ENCODE results near the gene CST9.
"Not testable (repeated sequence)": the region's sequence is repeated elsewhere in the genome, so short reads cannot be mapped to it uniquely, and the experiment has no call there.

CST9 gene

DNA sequence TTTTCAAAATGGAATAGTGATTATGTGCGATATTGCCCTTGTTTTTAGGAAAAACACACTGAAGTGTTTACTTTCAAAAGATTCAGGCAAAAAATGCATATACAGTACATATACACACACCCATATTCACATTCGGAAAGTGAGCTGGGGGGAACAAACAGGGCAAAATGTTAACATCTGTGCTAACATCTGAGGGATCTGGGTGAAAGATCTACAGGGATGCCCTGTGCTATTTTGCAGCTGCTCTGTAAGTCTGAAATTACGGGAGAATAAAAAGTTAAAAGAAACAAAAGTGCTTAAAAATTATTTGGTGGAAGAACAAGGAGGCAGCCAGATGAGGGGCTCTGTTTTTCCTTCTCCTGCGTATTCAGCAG is 31.2 kb upstream of the CST9 start:
- DNase-seq: no peak

DNA sequence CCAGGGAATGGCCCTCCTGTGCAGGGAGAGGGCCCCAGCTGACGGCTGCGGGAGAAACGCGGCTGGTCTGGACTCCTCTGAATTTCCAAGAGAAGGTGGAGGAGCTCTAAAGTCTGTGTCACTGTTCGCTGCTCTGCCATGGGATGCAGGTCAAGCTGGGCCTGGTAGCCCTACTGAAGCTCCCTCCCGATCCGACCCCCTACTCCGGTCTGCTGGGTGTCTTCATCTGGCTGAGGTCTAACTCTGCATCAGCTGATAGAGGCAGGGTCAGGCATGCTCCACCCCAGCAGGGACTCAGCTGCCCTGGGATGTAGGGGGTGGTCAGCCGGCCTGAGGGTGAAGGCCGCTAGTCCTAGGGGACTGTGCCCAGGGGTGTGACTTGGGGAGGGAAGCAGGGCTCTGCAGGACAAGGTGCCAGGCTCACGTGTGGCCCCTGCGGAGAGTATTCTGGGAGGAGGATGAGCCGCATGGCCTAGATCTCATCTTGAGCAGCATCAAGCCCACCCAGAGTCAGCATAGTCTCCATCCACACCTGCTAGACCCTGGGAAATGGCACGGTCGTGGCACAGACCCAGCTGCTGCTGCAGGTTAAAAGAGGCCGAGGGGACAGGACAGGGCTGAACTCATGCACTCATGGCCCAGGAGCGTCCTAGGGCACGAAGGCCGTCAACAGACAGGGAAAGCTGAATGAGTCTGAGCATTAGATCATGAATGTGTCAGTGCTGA is 30.6 kb upstream of the CST9 start:
- DNase-seq: no peak

DNA sequence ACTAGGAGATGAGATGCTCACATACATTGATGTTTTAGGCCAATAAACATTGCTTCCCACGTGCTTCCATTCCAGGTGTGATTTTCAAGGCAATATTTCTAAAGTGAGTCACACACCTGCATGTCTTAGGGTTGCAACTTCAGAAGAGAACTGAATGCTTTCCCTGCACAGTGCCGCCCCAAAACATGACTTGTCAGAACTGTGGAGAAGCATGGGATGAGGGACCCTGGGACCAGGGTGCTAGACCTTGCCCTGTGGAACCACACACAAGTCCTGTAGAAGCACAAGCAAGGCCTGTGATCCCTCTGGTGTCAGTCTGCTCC is 30.0 kb upstream of the CST9 start:
- DNase-seq: not testable (repeated sequence)

DNA sequence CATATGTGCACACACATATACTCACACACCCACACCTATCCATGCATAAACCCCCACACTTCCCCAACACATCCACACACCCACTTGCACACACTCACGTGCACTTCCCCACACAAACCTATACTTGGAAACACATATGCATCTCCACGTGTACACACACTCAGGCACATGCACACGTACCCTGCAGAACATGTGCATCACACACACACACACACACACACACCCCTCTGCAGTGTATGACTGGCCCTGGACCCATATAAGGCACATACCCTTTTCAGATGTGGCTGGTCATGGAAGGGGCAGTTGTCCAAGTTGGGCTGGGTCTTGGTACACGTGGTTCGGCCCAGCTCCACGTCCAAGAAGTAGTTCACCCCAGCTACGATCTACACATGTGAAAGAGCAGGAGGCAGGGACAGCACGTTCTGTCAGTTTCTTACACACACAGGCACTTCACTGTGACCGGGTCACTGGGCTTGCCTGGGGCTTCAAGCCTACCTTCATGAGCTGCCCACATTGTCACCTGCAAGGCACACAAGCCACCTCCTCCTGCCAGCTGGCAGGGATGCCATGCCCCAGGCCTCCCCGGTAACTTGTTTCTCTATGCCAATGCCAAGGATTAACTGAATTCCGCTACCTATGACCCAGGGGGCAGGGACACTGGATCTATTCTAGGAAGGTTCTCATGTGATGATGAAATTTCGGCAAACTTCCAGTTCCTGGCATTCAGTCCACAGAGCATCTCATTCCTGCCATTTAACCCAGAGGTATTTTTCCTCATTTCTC is 29.5 kb upstream of the CST9 start:
- DNase-seq: no peak

DNA sequence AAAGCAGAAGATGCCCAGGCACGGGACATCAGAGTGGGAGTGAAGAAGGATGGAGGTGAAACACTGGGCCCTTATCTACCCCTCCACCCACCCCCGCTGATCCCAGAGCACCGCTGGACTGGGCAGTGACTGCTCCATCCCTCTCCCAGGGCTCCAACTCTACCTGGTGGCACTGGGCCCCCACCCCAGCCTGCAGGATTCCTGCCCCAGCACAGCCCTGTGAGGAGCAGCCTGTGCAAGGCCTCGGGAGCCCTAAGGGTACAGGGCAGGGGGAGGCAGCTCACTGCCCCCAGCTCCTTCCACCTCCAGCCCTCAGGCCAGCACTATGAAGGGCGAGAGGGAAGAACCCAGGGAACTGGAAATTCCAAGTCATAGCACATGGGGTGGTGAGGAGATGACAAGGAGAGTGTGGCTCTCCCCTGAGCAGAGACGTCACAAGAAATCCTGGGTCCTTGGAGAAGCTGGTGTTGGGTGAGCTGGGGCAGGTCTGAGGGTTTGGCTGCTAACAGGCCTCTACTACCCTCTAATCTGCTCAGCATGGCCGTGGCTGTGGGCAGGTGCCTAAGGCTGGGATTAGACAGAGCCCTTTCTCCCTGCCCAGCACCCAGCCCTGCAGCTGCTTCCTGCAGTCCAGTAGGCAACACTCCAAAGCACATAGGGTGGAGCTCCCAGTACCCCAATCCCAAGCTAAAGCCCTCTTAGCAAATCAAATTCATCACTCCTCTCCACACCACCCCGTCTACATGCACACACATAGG is 28.5 kb upstream of the CST9 start:
- no peak for DNase-seq

DNA sequence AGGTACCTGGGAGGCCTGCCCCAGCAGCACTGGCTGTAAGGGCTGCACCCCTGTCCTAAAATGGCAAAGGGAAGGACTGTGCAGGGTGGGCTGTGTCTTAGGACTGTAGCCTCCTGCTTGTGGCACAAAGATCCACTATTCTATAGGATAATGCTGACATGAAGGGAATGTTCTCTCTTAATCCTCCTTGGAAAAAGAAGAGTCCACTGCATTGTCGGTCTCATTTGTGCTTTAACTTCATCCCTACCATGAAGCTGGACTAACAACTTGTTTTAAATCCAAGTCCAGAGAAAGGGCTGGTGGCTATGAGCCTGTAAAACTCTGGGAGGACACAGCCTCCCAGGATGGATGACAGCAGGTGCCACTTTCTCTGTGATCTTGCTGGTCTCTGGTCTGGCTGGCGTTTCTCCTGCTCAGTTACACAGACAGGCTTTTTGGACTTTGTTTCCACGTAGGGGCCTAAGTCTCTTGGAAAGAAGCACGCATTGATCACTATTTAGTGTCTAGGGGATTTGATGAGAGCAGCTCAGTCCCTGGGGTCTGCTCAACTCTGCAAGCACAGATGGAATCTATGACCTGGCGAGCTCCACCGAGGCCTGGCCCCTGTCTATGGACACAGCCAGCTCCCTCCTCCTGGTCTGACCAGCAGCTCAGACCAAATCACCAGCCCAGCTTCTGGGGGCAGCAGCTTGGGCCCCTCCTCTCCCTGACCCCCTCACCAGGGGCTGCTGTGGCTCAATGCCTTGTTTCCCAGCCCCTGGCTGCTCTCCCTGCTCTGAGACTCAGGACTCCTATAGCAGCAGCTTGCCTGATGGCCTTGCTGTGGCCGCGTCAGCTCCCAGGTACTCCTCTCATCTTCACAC is 27.2 kb upstream of the CST9 start:
- no peak for DNase-seq

DNA sequence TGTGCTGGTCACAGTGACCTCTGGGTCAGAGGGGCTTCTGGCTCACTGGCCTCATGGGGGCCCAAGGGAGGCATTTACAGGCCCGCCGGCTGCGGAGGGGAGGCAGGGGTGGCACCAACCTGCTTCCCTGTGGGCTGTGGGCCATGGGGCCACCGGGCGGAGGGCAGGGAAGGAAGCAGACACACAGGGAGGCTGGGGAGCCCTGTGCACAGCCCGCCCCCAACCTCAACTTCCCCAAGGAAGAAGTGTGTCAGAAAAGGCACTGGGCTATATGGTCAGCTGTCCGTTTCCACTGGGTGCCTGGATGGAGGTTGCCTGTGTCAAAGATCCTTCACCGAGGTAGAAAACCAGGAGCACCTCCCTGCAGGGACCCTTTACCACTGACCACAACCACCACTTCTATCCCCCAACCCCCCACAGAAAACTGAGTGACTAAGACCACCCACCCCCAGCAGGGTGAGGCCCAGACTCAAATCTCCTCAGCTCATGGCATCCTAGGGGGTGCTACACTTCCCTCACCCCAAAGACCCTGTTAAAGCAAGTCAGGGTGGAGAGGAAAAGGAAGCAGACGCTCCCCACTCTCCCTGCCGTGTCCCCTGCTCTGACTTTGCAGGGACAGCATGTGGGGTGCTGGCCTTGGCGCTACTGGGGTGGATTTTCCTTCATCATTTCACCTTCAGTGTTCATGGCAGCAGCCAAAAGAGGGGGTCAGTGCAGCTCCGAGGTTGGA is 26.4 kb upstream of the CST9 start:
- no peak for DNase-seq

DNA sequence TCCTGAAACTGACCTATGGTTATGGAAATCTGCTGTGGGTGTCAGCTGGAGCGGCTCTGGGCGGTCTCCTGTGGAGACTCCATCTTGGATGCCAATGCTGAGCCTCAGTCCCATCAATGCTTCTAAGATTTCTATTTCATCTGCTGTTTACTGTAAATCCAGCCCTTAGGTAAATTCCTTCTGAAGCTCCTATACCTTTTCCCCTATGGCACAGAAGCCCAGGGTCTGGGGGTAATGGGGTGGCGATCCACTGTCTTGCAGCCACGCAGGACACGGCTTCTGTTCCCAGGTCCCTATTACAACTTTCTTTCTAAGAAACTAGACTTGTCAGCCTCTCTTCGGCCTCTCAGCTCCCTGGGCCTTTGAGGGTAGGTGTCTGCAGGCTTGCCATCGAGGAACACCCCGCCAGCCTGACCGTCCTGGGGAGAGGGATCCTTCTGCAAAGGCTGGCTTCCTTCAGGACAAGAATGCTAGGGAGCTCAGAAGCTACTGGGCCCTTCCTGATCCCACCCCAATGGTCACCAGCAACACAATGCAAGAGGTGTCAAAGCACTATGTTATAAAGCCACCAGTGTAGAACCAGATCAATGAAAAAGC is 25.6 kb upstream of the CST9 start:
- DNase-seq: no peak

DNA sequence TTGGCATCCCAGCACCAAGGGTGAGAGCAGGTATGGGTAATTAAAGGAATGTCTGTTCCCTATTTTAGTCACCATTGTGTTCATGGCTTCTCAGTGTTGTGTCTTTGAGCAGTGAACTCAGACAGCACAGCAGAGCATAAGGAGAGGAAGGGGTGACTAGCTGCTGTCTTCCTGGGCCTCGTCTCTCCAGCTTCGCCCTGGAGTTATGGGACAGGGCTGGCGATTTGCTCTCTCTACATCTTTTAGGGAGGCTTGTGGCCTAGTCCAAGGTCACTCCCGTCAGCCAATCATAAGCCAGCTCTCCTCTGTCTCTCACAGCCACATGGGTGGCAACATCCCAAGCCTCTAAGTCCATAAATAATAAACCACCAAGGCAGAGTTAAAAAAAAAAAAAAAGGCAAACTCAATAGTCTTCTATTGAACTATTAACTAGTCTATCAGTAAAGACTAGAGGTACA is 24.7 kb upstream of the CST9 start:
- DNase-seq: no peak

DNA sequence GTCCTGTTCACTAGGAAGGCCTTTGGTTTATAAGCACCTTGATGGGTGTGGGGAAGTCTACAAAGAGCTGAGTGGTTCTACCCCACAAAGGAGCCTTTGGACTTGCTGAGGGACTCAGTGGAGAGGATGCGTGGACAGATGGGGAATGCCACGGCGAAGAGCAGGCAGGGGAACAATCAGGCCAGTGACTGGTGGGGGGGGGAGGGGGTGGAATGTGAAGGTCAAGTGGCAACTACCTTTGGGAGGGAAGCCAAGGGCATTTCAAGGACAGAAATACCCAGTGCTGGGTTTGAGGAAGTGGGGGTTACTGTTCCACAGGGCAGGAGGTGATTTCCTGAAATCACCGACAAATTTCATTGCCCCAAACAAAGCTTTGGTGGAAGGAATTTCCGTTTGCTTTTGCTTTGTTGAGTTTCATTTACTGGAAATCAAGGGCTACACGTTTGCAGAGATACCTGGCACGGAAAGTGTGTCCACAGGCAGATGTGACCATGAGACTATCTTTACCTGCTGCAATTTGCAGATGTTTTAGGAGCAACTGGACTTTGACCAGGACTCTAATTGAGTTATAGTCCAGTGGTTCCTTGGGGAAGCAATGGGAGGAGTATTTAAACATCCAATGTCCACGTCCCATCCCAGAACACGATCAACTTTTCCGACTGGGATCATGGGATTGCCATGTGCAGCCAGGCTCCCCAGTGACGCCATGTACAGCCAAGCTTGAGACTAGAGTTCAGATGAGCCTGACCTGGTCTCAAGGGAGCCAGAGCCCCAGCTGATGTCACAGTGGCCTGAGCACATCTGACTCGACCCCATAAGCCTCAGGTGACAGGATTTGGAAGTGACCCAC is 24.1 kb upstream of the CST9 start:
- DNase-seq: no peak

DNA sequence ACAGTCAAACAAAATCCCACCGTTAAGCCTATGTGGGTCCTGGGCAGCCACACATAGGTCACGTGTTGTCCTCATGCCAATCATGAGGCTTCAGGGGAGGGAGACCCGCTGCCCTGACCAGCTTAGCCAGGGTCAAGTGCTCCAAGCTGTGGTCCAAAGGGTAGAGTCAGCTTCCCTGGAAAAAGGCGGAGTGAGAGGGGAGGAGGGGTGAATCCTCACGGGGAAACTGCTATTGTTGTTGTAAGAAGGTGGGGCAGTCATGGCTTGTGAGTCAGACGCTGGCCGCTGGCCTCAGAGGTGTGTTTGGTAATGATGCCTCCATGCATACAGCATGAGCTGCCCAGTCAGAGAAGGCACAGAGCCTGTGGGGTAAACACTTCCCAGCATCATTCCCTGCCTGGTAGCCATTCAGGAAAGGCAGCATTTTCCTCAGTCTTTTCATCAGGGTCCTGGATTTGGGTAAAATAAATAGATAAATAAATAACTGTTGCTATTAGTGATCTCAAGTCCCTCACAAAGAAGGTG is 23.4 kb upstream of the CST9 start:
- DNase-seq: no peak

DNA sequence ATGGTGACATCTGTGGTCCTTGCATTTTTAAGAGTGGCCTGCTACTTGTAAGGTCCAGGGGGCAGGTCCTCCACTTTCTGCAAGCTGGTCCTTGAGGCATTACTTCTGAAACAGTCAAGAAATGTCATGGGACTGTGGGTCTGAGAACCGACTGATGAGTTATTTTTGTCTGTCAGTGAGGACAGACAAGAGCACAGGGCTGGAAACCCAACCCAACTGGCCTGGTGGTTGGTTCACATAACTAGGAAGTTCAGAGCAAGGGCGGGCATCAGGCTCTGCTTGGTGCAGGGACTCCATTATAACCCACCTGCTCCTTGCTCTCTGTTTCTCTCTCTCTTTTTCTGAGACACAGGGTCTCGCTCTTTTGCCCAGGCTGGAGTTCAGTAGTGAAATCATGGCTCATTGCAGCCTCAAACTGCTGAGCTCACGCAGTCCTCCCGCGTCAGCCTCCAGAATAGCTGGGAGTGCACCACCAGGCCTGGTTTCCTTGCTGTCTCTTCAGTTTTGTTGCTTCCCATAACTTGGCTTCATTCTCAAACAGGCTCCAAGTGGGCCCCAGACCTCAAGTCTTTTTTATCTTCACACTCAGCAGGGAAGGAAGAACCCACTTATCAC is 22.8 kb upstream of the CST9 start:
- DNase-seq: no peak

DNA sequence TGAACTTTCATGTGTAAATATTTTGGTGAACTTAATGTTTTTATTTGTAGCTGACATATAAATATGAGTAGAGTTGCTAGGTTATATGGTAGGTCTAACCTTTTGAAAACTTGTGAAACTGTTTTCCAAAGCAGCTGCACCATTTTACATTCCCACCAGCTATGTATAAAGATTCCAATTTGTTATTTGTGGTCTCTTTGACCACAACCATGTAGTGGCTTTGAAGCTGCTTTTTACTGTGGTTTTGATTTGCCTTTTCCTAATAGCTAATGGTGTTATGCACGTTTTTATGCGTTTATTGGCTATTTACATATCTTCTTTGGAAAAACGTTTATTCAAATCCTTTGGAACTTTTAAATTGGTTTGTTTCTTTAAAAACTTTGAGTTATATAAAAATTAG is 21.8 kb upstream of the CST9 start:
- DNase-seq: no peak

DNA sequence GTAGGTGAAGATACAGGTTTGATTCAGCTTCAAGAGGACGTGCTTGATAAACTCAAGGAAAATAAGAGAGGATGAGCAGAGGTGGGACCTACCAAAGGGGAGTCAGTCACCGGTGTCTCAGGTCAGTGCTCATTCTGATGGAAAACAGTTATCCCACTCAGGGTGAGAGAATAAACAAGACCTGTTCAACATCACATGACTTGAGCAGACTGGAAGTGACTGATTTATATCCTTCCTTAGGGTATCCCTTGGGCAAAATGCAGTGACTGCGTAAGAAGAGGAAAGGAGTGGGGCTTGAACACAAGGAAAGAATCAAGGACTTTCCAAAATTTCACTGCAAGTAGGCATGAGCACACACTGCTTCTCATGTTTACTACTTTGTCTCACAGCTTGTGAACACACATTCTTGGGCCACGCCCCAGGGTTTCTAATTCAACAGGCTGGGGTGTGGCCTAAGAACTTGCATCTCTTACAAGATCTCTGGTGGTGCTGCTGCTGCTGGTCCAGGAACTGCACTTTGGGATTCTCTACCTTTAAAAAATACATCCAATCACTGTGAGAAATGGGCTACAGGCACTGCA is 20.4 kb upstream of the CST9 start:
- DNase-seq: no peak

DNA sequence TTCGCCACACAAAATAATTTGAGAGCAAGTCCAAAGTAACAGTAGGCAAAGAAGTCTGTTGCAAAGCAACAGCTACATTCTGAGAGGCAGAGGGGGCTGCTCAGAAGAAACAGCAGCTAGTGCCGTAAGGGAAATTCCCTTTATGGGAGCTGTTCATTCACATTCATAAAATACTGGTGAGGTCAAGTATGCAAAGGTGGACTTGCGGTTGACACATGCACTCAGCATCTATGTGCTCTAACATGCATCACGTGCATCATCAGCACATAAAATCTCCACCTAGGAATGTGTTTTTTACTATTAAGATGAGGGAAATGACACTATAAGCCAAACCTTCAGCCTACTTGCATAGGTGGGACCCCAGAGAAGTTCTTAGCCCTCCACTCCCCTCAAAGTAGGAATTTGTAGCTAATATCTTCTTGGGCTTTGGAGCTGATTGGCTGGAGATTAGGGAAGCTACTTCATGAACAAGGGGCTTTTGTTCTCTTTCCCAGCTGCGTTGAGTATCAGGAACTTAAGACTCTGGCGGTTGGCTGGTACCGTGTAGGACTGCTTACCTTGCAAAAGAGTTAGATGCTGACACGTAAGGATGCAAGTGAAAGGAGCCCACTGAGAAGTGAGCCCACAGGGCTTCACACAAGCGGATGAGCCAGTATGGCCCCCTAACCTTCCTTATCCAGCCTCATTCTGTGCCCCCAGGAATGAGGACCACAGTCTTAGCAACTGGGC is 19.7 kb upstream of the CST9 start:
- DNase-seq: no peak

DNA sequence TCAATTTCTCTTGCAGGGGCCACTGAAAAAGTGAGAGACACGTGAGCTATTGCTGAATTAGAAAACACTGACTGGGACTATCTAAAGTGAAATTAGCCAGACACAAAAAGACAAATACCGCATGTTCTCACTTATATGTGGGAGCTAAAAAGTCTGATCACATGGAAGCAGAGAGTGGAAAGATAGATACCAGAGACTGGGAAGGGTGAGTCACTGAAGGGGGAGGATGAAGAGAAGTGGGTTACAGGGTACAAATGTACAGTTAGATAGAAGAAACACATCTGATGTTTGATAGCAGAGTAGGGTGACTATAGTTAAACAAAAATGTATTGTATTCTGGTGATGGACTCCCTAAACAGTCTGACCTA is 18.6 kb upstream of the CST9 start:
- no peak for DNase-seq

DNA sequence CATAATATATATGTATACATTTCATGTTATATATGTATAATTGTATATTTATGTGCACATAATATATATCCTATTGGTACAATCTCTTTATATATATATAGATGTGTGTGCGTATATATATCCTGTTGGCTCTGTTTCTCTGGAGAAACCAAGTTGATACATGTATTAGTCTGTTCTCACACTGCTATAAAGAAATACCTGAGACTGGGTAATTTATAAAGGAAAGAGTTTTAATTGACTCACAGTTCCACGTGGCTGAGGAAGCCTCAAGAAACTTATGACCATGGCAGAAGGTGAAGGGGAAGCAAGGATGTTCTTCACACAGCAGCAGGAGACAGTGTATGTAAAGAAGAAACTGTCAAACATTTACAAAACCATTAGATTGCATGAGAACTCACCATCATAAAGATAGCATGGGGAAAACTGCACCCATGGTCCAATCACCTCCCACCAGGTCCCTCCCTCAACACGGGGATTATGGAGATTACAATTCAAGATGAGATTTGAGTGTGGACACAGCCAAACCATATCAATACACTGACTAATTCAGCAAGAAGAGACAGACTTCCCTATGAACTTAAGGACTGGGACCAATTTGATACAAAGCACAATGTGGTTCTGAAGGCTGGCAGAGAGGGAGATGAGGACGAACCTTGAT is 18.1 kb upstream of the CST9 start:
- DNase-seq: no peak

DNA sequence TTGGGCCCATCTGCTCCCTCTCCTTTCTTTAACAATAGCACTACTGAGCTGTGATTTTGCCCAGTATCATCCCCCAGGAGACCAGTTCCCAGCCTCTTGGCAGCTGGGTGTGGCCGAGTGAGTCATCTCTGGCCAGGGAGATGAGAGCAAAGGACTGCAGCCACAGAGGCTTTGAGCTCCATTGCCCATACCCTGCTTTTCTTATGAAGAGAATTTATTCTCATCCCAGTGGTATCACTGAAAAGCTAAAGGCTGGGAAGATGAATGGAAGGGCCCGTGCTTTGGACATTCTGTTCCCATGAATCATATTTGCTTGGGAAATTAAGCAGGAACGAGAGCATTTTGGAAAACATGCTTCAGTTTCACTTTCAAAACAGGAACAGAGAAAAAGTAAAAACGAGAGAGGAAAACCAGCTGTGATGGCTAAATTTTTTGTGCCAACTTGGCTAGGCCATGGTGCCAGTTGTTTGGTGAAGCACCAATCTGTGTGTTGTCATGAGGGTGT is 17.2 kb upstream of the CST9 start:
- DNase-seq: no peak
